Colon (tissue), 2 donors: ENCODE results near the gene PTX4.
"Not testable (repeated sequence)": the region's sequence is repeated elsewhere in the genome, so short reads cannot be mapped to it uniquely, and the experiment has no call there.

Source experiments
- FAIRE-seq: peaks from 2 replicates; lab custom pipeline; 2012; peaks lifted over from hg19 to GRCh38; lab: Jason Lieb, UNC
- donor health status: control.
- donor health status: control.

PTX4 gene

GRCh38 chr16:1443980-1444729 lies 44.6 kb downstream of the PTX4 start, which contains the start of gene CCDC154:
Gene CCDC154 (minus strand): TSS chr16:1444556. CDS start chr16:1444322, 234 bp downstream.
- FAIRE-seq, result no peak

GRCh38 chr16:1443403-1443973 lies 45.3 kb downstream of the PTX4 start:
- no peak for FAIRE-seq

- FAIRE-seq, result no peak
These were observed 46.0 kb downstream of the PTX4 start for GRCh38 chr16:1442697-1443096.

GRCh38 chr16:1441391-1441829 lies 47.3 kb downstream of the PTX4 start:
- FAIRE-seq, result no peak

GRCh38 chr16:1439699-1440074 lies 49.1 kb downstream of the PTX4 start:
- not testable (repeated sequence) for FAIRE-seq

- no peak for FAIRE-seq
These were observed 49.6 kb downstream of the PTX4 start for GRCh38 chr16:1439058-1439698.

- no peak for FAIRE-seq
These were observed 50.3 kb downstream of the PTX4 start for GRCh38 chr16:1438229-1439057.

GRCh38 chr16:1437606-1438005 lies 51.1 kb downstream of the PTX4 start:
- no peak for FAIRE-seq

GRCh38 chr16:1436731-1437355 lies 51.9 kb downstream of the PTX4 start:
- no peak for FAIRE-seq

- FAIRE-seq, result no peak
These were observed 52.6 kb downstream of the PTX4 start for GRCh38 chr16:1435921-1436697.
